A673 (cell line): Measurements from ENCODE around the gene RNF5.

Experiments
- CTCF ChIP-seq: fragments of 300-800, 200-600 bp; sonication (generic); conservative IDR thresholded peaks from 2 replicates; pipeline ENCODE4 v1.5.1; 2017; ENCODE audit warnings: low read depth, mild to moderate bottlenecking, antibody characterized with exemption, low read length, moderate library complexity, mixed read lengths
- EZH2 ChIP-seq: fragments of 200-600 bp; sonication (generic); IDR thresholded peaks from 2 replicates; pipeline ENCODE4 v1.6.1; 2017; ENCODE audit warnings: borderline replicate concordance, low read depth, mild to moderate bottlenecking, mixed read lengths, antibody characterized with exemption, low read length; ENCODE audit not compliant: poor library complexity, severe bottlenecking

DNA sequence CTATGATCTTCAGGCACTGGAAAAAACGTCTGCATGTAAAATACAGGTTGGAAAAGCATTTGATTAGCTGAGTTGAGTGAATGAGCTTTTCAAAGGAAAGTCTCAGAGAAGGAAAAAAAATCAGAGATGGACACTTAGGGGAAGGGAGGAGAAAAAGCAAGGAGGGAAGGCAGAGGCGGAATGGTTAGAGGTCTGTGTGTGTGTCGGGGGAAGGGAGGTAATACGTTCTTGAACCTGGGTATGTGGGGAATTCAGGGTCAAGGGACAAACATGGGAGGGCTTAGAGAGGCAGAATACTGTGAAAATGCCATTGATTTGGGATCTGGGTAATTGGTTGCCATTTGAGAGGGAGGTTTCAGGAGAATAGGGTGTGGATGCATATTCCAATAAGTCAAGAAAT lies 31.5 kb upstream of the RNF5 start:
- TF ChIP-seq CTCF = no peak
- TF ChIP-seq EZH2 = no peak
